Measurements from ENCODE around the gene CACNA1B. TPM values are rescaled to one million over a fixed set of nuclear protein-coding genes. Genes with fewer than 3 reads are reported as not detected.

The CACNA1B gene
- total and polyA plus RNA-seq, 4 donors: 0.01 to 0.20 (median 0.09) TPM; not detected in 1

- Histone ChIP-seq H3K27ac (ENCODE audit: low read depth in 1 of 2, low read length in 1 of 2) (no peak overlapping the region), H3K27me3 (ENCODE audit: control insufficient read depth in 3 of 3, insufficient read depth in 3 of 3, low read length in 2 of 3) (no peaks in the 10 kb centered on the region), H3K9me3 (ENCODE audit: control insufficient read depth in 4 of 4, insufficient read depth in 3 of 4, low read length in 3 of 4) (peaks cover 0 to 2% (median 0%) of the 10 kb centered on the region in 4 donors), H3K4me1 (ENCODE audit: control insufficient read depth in 5 of 5, insufficient read depth in 5 of 5, low read length in 5 of 5) (no peaks in the 10 kb centered on the region), H3K4me3 (no peak overlapping the region), H3K36me3 (ENCODE audit: control insufficient read depth in 4 of 4, insufficient read depth in 4 of 4, low read length in 4 of 4) (no peaks in the 10 kb centered on the region), H3K9ac (ENCODE audit: insufficient read depth in 1 of 2, low read length in 2 of 2) (no peak overlapping the region)
- DNase-seq (no peak), ATAC-seq (ENCODE audit: insufficient read depth, low FRiP score) (no peak)
- WGBS, 2 donors: 89 to 93% methylated on average over 7 of the region's 7 CpGs
- TF ChIP-seq, protein P1, sequence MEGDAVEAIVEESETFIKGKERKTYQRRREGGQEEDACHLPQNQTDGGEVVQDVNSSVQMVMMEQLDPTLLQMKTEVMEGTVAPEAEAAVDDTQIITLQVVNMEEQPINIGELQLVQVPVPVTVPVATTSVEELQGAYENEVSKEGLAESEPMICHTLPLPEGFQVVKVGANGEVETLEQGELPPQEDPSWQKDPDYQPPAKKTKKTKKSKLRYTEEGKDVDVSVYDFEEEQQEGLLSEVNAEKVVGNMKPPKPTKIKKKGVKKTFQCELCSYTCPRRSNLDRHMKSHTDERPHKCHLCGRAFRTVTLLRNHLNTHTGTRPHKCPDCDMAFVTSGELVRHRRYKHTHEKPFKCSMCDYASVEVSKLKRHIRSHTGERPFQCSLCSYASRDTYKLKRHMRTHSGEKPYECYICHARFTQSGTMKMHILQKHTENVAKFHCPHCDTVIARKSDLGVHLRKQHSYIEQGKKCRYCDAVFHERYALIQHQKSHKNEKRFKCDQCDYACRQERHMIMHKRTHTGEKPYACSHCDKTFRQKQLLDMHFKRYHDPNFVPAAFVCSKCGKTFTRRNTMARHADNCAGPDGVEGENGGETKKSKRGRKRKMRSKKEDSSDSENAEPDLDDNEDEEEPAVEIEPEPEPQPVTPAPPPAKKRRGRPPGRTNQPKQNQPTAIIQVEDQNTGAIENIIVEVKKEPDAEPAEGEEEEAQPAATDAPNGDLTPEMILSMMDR (IDR thresholded peaks at IDR 0.05; ENCODE audit: control extremely low read depth, extremely low read depth): no peak
These were observed 35.5 kb downstream of the CACNA1B start for GRCh38 chr9:137913132-137913531.

GRCh38 chr9:137913771-137914767 is 36.5 kb downstream of the CACNA1B start:
- Histone ChIP-seq H3K9me3 (ENCODE audit: control insufficient read depth in 4 of 4, insufficient read depth in 3 of 4, low read length in 3 of 4) (peaks cover 0 to 2% (median 0%) of the 10 kb centered on the region in 4 donors), H3K27me3 (ENCODE audit: control insufficient read depth in 3 of 3, insufficient read depth in 3 of 3, low read length in 2 of 3) (no peaks in the 10 kb centered on the region), H3K27ac (ENCODE audit: low read depth in 1 of 2, low read length in 1 of 2) (no peak overlapping the region), H3K4me1 (ENCODE audit: control insufficient read depth in 5 of 5, insufficient read depth in 5 of 5, low read length in 5 of 5) (no peaks in the 10 kb centered on the region), H3K36me3 (ENCODE audit: control insufficient read depth in 4 of 4, insufficient read depth in 4 of 4, low read length in 4 of 4) (no peaks in the 10 kb centered on the region), H3K4me3 (no peak overlapping the region), H3K9ac (ENCODE audit: insufficient read depth in 1 of 2, low read length in 2 of 2) (no peak overlapping the region)
- no peak for ATAC-seq (ENCODE audit: insufficient read depth, low FRiP score)
- TF ChIP-seq, protein P1 (IDR thresholded peaks at IDR 0.05; ENCODE audit: control extremely low read depth, extremely low read depth): no peak
- WGBS, 2 donors: 68 to 70% methylated on average over 5 of the region's 5 CpGs
- no peak for DNase-seq

- Histone ChIP-seq H3K27ac (ENCODE audit: low read depth in 1 of 2, low read length in 1 of 2) (no peak overlapping the region), H3K9me3 (ENCODE audit: control insufficient read depth in 4 of 4, insufficient read depth in 3 of 4, low read length in 3 of 4) (peaks cover 0 to 4% (median 0%) of the 10 kb centered on the region in 4 donors), H3K36me3 (ENCODE audit: control insufficient read depth in 4 of 4, insufficient read depth in 4 of 4, low read length in 4 of 4) (no peaks in the 10 kb centered on the region), H3K9ac (ENCODE audit: insufficient read depth in 1 of 2, low read length in 2 of 2) (no peak overlapping the region), H3K4me3 (no peak overlapping the region), H3K4me1 (ENCODE audit: control insufficient read depth in 5 of 5, insufficient read depth in 5 of 5, low read length in 5 of 5) (no peaks in the 10 kb centered on the region), H3K27me3 (ENCODE audit: control insufficient read depth in 3 of 3, insufficient read depth in 3 of 3, low read length in 2 of 3) (no peaks in the 10 kb centered on the region)
- ATAC-seq (ENCODE audit: insufficient read depth, low FRiP score) (no peak), DNase-seq (no peak)
- TF ChIP-seq, protein P1 (IDR thresholded peaks at IDR 0.05; ENCODE audit: control extremely low read depth, extremely low read depth): no peak
- 66 to 84% methylated on average over 11 of the region's 11 CpGs for WGBS, 2 donors
These were observed 39.0 kb downstream of the CACNA1B start for GRCh38 chr9:137916540-137916939.

Data from lung (tissue), 12 donors.